Skin of body (tissue), 2 donors: ENCODE results near the gene CLASP2. TPM values are rescaled to one million over a fixed set of nuclear protein-coding genes. Genes with fewer than 3 reads are reported as not detected.
A peak's percentile ranks its signal among the peaks of the same experiment; 100 is the strongest.
"Not testable (repeated sequence)": the region's sequence is repeated elsewhere in the genome, so short reads cannot be mapped to it uniquely, and the experiment has no call there.

Source experiments
- DNase-seq: peaks from one replicate; lab custom pipeline; 2025; lab: John Stamatoyannopoulos, UW
- total RNA-seq: library from RNA; depleted of rRNA; stranded (reverse); fragments of >200 nt; gene quantifications from one replicate; pipeline ENCODE4 v1.2.3, GENCODE V29; 2014

Gene CLASP2
- 90.6 TPM for total RNA-seq

DNA sequence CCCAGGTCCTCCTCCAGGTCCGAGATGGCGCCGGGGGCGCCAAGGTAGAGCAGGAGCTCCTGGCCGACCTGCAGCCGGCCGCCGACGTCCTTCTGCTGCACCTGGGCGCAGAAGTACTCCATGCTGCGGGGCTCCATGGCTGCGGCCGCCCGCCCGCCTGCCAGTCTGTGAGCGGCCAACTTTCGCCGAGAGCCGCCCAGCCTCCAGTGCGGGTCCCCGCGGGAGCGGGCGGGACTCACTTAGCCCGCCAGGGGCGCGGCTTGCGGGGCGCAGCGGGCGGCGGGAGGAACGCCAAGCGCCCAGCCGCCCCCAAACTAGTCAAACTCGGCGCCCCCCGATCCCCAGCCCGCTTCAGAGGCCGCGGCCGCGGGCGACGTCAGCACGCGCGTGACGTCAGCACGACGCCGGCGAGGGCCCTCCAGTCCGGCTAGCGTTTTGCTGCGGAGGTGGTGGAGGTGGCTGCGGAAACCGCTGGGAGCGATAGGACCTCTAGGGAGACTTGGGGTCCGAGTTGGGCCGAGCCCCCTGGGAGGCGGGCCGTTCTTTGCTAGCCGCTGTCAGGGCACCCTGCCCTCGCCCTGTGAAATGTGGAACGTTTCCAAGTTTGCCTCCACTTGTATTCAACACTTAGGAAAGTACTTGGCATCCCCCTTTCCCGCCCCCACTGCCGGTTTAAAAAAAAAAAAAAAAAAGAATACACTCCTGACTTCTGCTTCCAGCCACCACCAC is at the start of gene CLASP2:
TSS of gene CLASP2 (minus strand) at position 389 of the 729 bp plus-strand sequence. CDS start at position 137, 252 bp downstream.
- peak; percentile 80 for DNase-seq

DNA sequence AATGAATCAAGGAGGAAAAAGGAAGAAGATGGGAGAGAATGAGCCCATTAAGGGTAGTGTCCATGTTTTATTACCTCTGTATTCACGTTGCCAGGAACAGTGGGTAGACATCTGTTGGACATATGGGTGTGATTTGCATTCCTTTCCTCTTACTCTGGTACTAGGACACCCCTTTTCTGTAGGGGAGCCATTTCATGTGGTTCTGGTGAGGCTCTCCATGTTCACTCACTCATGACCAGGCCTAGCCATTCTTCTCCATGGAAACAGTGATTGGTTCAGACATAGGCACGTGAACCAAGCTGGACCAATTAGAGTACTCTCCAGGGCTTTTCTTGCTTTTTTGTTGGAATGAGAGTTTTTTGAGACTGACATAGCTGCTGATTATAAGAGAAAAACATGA is 40.8 kb upstream of the CLASP2 start:
- no peak for DNase-seq

DNA sequence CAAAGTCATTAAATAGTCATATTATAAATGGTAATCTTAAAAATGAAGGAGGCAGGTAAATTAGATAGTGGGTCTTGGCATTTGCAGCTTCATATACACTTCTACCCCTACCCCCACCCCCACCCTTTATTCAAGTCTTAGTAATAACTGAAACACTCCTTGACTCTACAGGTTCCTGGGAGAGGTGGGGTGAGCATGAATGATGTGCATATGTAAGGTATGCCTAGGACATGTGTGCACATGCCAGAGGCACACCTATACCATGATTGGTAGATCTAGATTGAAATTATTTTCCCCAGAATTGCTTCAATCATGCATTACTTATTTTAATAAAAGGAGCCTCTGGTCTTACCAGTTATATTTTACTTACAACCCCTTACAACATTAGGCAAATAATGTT is 40.2 kb upstream of the CLASP2 start:
- no peak for DNase-seq

DNA sequence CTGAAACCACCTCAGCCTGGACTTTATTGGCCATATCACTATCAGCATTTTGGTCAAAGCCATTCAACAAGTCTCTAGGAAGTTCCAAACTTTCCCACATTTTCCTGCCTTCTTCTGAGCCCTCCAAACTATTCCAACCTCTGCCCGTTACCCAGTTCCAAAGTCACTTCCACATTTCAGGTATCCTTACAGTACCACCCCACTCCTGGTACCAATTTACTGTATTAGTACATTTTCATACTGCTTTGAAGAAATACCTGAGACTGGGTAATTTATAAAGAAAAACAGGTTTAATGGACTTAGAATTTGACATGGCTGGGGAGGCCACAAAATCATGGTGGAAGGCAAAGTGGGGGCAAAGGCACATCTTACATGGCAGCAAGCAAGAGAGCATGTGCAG is 36.3 kb upstream of the CLASP2 start:
- not testable (repeated sequence) for DNase-seq

DNA sequence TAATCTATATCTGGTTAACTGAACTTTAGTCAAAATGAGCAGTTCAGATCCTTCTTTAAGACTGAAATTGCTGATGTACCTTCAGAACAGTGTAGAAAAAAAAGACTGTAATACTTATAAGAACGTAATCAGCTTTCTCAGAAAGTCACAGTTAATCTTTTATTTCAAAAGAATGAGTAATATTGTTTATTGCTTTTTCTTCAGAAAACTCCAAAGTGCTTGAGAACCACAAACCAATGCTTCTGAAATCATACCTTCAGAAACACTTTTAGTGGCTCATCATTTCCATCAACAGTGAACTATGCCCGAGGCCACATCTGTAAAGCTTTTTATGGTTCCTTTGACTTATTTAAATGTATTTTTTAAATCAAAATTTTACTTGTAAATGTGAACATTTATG is 33.3 kb upstream of the CLASP2 start:
- DNase-seq, result no peak

DNA sequence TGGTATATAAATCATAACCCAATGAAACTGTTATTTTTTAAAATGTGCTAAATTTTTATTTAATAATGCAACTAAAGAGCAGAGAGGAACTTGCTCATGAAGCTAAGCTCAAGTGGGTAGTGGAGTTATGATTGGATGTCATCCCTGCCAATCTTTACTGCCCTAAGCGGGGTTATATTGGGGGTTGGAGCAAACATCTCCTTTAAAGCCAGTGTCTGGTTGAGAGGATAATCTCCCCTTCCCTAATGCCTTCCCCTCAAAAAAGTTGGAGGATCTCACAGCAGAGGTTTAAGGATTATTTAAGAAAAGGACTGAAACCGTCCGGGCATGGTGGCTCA is 32.1 kb upstream of the CLASP2 start:
- no peak for DNase-seq

DNA sequence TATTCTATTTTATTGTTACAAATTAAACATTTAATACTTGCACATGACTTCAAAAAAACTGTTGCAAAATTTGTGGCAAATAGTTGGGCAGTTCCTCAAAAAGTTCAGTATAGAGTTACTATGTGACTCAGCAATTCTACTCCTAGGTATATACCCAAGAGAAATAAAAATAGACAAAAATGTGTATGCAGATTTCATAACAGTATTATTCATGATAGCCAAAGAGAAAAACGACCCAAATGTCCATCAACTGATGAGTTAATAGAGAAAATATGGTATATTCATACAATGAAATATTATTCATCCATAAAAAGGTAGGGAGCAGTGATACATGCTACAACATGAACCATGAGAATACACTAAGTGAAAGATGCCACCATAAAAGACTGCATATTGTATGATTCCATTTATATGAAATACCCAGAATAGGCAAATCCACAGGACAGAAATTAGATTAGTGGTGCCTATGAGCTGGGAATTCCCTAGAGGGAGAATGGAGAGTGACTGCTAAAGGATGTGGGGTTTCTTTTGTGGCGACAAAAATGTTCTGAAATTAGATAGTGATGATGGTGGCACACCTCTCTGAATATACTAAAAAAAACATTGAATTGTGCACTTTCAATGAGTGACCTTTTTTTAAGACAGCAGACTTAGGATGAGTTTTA is 31.6 kb upstream of the CLASP2 start:
- no peak for DNase-seq

DNA sequence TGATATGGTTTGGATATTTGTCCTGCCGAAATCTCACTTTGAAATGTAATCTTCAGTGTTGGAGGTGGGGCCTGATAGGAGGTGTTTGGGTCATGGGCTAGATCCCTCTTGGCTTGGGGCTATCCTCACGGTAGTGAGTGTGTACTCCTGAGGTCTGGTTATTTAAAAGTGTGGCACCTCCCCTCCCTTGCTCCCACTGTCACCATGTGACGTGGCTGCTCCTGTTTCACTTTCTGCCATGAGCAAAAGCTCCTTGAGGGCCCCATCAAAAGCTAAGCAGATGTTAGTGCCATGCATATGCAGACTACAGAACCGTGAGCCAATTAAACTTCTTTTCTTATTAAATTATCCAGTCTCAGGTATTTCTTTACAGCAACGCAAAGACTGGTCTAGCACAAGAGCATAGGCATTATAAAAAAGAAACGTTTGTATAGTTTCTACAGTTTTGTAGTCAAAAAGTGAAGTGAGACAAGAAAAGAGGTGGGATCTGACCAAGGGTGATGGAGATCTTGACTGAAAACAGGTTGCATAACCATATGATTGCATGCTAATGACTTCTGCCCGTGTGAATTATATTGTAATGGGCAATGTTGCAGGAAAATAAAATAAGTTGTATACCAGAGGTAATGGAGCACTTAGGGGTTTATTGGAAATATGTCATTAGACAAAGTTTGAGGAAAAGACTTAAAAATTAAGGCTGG is 28.5 kb upstream of the CLASP2 start:
- DNase-seq, result no peak

DNA sequence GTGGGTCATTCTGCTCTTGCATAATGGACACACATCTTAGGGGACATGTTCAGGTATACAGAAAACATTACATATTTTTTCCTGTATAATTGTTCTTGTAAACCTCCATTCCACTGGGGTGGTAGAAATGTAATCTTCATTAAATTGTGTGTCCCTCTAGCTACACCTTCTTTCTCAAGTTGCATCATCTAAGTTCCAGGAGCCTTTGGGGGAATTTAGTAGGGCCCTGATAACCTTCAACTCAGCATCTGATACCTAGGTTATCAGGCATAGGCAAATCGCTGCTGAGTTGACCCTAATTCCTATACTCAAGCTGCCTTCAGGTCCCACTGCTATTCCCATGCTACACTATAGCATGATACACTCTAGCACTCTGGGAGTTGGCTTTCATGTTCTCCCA is 19.1 kb upstream of the CLASP2 start:
- DNase-seq, result no peak

DNA sequence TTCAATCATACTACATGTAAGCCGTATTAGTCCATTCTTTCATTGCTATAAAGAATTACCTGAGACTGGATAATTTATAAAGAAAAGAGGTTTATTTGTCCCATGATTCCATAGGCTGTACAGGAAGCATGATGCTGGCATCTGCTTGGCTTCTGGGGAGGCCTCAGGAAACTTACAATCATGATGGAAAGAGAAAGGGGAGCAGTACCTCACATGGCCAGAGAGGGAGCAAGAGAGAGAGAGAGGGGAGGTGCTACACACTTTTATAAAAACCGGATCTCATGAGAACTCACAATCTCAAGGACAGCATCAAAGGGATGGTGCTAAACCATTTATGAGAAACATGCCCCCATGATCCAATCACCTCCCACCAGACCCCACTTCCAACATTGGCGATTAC is 14.3 kb upstream of the CLASP2 start:
- DNase-seq, result no peak

DNA sequence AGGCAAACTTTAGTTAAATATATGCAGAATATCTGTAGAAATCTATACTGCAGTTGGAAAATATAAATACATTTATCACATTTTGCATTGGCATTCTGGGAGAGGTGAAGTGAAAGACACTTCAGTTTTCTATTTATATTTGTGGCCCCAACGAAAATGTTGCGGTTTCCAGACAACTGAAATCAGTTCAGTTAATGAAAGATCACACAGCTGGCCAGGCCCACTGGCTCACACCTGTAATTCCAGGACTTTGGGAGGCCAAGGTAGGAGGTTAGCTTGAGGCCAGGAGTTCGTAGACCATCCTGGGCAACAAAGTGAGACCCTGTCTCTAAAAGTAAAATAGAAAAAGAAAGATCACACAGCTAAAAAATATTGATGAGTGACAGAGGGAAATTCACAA is 11.9 kb upstream of the CLASP2 start:
- DNase-seq, result no peak

DNA sequence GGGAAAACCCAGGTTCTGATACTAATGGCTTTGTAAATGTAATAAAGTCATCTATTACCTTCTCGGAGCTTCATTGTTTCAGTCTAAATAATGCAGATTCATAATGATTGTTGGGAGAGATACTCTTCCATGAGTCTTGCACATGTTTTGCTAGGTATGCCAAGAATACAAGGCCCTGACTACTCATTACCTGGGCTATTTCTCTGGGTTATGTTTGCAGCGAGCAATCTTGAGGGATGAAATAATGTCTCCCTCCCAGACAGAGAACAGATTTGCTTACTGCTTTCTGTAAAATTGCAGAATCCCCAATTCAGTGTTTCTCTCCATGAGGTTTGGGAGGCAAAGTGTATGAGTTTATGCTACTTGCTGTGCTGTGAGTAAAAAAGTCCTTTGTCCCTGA is 6.2 kb upstream of the CLASP2 start:
- DNase-seq, result no peak

DNA sequence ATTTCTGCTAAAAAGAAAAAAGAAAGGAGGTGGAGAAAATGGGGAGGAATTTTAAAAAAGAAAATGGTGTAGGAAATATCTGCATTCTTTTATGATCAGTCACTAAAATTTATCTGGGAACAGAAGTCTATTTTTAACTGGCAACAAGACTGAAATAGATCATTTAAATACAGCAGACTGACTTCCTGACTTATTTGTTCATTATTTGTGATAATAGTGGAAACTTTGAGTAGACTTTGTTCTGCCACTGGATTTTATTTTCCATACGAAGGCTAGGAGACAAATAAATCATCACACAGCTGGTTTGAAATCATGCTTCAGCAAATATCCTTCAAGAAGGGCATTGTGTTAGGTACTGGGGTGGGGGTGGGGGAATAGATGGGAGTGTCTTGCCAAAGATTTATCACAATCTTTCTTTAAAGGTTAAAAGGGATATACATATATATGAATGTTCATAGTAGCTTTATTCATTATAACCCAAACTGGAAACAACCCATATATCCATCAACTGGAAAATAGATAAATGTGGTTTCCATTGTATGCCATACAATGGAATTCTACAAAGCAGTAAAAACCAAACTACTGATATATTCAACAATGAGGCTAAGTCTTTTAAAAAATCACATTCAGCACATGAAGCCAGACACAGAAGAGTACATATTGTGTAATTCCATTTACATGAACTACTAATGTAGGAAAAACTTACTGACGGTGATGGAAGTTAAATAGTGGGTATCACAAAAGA is 4.7 kb upstream of the CLASP2 start:
- no peak for DNase-seq

DNA sequence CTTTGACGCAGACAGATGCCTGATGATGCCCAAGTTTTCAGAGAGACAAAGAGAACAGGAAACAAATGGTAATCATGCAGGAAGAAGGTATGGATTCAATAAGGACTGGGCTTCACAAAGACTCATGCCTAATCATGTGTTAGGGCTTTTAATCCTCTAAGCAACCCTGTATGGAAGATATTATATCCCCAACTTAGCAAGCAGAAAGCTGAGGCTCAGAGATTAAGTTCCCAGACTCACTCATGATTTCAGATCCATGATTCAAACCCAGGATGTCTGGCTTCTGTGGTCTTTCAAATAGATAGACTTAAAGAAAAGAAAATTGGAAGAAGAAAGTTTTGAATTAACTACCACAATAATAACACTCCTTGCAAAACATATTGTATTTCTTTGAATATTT is 4.1 kb upstream of the CLASP2 start:
- DNase-seq, result no peak

DNA sequence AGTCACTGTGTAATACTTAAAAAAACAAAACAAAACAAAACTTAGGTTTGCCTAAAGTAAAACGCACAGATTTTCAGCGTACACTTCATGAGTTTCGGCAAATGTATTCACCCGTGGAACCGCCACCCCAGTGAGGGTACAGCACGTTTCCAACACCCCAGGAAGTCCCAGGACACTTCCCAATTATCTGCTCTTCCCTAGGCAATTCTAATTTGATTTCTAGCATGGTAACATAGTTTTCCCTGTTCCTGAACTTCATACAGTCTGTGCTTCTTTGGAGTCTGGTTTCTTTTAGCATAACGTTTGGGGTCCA is 497 bp upstream of the CLASP2 start:
- DNase-seq, result no peak

DNA sequence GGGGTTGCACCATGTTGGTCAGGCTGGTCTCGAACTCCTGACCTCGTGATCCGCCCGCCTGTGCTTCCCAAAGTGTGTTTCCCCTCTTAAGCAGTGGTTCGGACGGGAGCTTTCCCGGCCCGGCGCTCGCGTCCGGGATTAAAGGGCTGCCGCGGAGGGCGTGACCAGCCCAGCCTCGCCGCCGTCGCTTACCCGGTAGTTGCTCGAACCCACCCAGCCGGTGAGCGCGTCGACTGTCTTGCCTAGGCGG is 513 bp downstream of the CLASP2 start:
- DNase-seq, result peak; percentile 19

DNA sequence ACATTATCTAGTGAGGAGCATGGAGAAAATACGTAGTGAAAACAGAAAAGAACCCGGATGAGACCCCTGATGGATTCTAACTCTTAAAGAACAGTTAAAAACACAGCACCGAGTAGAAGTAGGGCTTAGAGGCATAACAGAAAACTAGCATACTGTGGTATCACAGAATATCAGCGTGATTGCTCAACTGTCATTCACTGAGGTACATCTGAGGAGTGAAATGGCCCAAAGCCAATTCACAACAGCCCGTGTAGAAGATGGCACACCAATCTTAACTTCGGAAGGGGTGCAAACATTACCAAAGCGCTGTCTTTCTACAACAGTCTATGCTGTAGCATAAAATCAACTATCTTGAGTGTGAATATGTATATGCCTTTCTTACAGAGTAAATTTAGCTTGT is 1.8 kb downstream of the CLASP2 start:
- DNase-seq, result no peak

DNA sequence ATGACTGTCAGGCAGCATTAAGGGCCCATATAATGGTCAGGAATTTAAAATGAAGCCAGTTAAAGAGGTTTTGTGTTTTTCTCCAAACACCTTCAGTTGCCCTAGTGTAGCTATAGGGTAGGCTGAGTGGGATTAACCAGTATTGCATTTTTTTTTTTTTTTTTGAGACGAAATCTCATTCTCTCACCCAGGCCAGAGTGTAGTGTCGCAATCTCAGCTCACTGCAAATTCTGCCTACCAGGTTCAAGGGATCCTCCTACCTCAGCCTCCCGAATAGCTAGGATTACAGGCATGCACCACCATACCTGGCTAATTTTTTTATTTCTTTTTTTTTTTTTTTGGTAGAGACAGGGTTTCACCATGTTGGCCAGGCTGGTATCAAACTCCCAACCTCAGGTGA is 7.0 kb downstream of the CLASP2 start:
- DNase-seq, result no peak

DNA sequence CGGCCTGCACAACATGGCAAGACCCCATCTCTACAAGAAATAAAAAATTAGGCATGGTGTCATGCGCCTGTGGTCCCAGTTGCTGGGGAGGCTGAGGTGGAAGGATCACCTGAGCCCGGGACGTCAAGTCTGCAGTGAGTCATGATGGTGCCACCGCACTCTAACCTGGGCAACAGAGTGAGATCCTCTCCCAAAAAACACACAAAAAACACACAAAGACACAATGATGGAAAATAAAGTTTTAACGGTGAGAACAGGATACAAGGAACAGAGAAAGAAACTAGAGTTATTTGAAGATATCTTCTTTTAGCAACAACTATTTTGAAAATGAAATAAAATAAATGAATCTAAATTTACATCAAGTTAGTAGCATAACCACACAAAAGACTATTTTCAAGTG is 12.0 kb downstream of the CLASP2 start:
- no peak for DNase-seq

DNA sequence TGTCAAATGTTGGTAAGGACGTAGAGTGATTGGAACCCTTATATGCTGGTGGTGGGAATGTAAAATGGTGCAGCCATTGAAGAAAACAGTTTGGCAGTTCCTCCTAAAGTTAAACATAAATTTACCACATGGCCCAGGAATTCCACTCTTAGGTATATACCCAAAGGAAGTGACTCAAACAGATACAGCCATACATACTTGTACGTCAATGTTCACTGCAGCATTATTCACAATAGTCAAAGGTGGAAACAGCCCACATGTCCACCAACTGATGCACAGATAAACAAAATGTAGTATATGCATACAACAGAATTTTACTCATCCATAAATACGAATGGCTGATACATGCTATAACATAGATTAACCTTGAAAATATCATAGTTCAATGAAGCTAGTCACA is 13.2 kb downstream of the CLASP2 start:
- no peak for DNase-seq

DNA sequence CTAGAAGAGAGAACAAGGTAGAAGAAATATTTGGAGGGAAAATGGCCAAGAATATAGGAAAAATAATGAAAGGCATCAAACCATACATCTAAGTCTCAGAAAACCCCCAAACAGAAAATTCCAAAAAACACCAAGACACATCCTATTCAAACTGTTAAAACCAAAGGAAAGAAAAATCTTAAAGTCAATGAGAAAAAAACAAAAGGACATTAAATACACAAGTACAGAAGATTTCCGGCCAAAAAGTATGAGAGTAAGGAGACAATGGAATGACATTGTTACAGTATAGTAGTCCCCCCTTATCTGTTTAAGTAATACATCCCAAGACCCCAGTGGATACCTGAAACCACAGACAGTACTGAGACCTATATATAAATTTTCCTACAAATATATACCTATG is 18.8 kb downstream of the CLASP2 start:
- DNase-seq, result no peak

DNA sequence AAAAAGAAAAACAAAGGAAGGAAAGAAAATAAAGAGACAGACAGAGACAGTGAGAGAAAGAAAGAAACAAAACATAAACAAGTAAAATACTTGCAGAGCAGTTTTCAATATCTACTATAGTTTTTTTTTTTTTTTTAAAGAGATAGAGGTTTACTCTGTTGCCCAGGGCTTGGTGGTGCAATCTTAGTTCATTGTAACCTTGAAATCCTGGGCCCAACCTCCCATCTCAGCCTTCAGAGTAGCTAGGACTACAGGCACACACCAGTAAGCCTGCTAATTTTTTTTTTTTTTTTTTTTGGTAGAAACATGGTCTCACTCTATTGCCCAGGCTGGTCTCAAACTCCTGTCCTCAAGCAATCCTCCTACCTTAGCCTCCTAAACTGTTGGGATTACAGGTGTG is 23.1 kb downstream of the CLASP2 start:
- DNase-seq, result no peak

DNA sequence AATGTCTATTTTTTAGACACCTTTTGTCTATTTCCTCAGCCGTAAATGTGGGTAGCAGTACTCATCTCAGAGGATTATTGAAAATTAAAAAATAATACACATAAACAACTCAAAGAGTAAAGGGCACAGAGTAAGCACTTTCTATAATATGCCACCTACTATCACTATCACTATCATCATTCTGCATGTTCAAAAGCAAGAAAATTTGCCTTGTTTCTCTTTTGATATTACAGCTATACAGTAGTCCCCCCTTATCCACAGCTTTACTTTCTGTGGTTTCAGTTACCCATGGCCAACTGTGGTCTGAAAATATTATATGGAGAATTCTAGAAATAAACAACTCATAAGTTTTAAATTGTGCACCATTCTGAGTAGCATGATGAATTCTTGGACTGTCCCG is 27.7 kb downstream of the CLASP2 start:
- DNase-seq, result no peak
